WTC11 (cell line): ENCODE measurements around the gene ATXN7L2. TPM values are rescaled to one million over a fixed set of nuclear protein-coding genes. Genes with fewer than 3 reads are reported as not detected.

ENCODE experiments used
- ATAC-seq: fragments of 200-7000 bp; cut with Tn5 transposase; 2 replicates; pipeline ENCODE4 v1.10.0; 2021; ENCODE audit warnings: mild to moderate bottlenecking, moderate library complexity
- CTCF ChIA-PET: fragments of 300-600 bp; sonication (Branson Sonifier 250); formaldehyde crosslinking; loops from one replicate; lab custom pipeline; 2021; ENCODE audit warnings: antibody characterized with exemption; lab: Charles Lee
- POLR2A ChIA-PET: fragments of 350-600 bp; sonication (Branson Sonifier 250); formaldehyde crosslinking; loops from one replicate; lab custom pipeline; 2021; ENCODE audit warnings: antibody characterized with exemption; lab: Charles Lee
- DNase-seq: peaks from one replicate; pipeline ENCODE4 v3.0.0; 2021; ENCODE audit warnings: low spot score
- H3K27ac Mint-ChIP-seq: 2 replicates; pipeline ENCODE4 v1.8.0; 2021; ENCODE audit warnings: mixed read lengths
- H3K27me3 Mint-ChIP-seq: 2 replicates; pipeline ENCODE4 v1.8.0; 2021; ENCODE audit warnings: low read depth, mild to moderate bottlenecking, moderate library complexity, mixed read lengths
- H3K36me3 Mint-ChIP-seq: 2 replicates; pipeline ENCODE4 v1.8.0; 2021; ENCODE audit warnings: mixed read lengths
- H3K4me1 Mint-ChIP-seq: 2 replicates; pipeline ENCODE4 v1.8.0; 2022; ENCODE audit warnings: mixed read lengths
- H3K4me3 Mint-ChIP-seq: 2 replicates; pipeline ENCODE4 v1.8.0; 2021; ENCODE audit warnings: mild to moderate bottlenecking, moderate library complexity, mixed read lengths
- H3K9me3 Mint-ChIP-seq: 2 replicates; pipeline ENCODE4 v1.8.0; 2021; ENCODE audit warnings: mixed read lengths
- ATF6 ChIP-seq: sonication (generic); formaldehyde crosslinking; IDR thresholded peaks from 2 replicates; pipeline ENCODE4 v1.8.1; 2023; ENCODE audit warnings: mild to moderate bottlenecking, missing genetic modification reagents
- EMX1 ChIP-seq: fragments of 250-450 bp; sonication (Bioruptor Pico); IDR thresholded peaks from 2 replicates; pipeline ENCODE4 v1.8.0; 2021; ENCODE audit warnings: mild to moderate bottlenecking
- ETV6 ChIP-seq: sonication (generic); formaldehyde crosslinking; IDR thresholded peaks from 2 replicates; pipeline ENCODE4 v1.8.1; 2022; ENCODE audit warnings: mild to moderate bottlenecking, missing genetic modification reagents
- FOXP1 ChIP-seq: sonication (generic); formaldehyde crosslinking; IDR thresholded peaks from 2 replicates; pipeline ENCODE4 v1.8.0; 2022; ENCODE audit warnings: missing genetic modification reagents, mild to moderate bottlenecking, moderate library complexity, borderline replicate concordance
- HMGA2 ChIP-seq: fragments of 250-450 bp; sonication (Bioruptor Pico); IDR thresholded peaks from 2 replicates; pipeline ENCODE4 v1.4.0; 2021; ENCODE audit warnings: mild to moderate bottlenecking, moderate library complexity
- HMGXB4 ChIP-seq: sonication (generic); formaldehyde crosslinking; IDR thresholded peaks from 2 replicates; pipeline ENCODE4 v1.8.1; 2023; ENCODE audit warnings: mild to moderate bottlenecking, moderate library complexity, missing genetic modification reagents
- IRF2 ChIP-seq: sonication (generic); formaldehyde crosslinking; IDR thresholded peaks from 2 replicates; pipeline ENCODE4 v1.8.0; 2022; ENCODE audit warnings: low read depth, missing genetic modification reagents, borderline replicate concordance
- JAZF1 ChIP-seq: fragments of 250-450 bp; sonication (Bioruptor Pico); IDR thresholded peaks from 2 replicates; pipeline ENCODE4 v1.9.0; 2021; ENCODE audit warnings: moderate library complexity, mild to moderate bottlenecking, inconsistent platforms
- KAT7 ChIP-seq: sonication (generic); formaldehyde crosslinking; IDR thresholded peaks from 2 replicates; pipeline ENCODE4 v1.8.1; 2023; ENCODE audit warnings: missing genetic modification reagents, mild to moderate bottlenecking, borderline replicate concordance
- MYBL2 ChIP-seq: sonication (generic); formaldehyde crosslinking; IDR thresholded peaks from 2 replicates; pipeline ENCODE4 v1.8.1; 2023; ENCODE audit warnings: mild to moderate bottlenecking, moderate library complexity, missing genetic modification reagents
- SMAD3 ChIP-seq: sonication (generic); formaldehyde crosslinking; IDR thresholded peaks from 2 replicates; pipeline ENCODE4 v1.8.0; 2022; ENCODE audit warnings: missing genetic modification reagents, mild to moderate bottlenecking, borderline replicate concordance
- STAT6 ChIP-seq: sonication (generic); formaldehyde crosslinking; conservative IDR thresholded peaks from 2 replicates; pipeline ENCODE4 v1.8.1; 2023; ENCODE audit warnings: mild to moderate bottlenecking, low read depth, missing genetic modification reagents, moderate library complexity
- TP53 ChIP-seq: sonication (generic); formaldehyde crosslinking; IDR thresholded peaks from 2 replicates; pipeline ENCODE4 v1.8.1; 2023; ENCODE audit warnings: mild to moderate bottlenecking, missing genetic modification reagents
- ZNF232 ChIP-seq: sonication (generic); formaldehyde crosslinking; IDR thresholded peaks from 2 replicates; pipeline ENCODE4 v1.8.0; 2022; ENCODE audit warnings: mild to moderate bottlenecking, missing genetic modification reagents
- ZNF317 ChIP-seq: sonication (generic); formaldehyde crosslinking; IDR thresholded peaks from 2 replicates; pipeline ENCODE4 v1.8.1; 2023; ENCODE audit warnings: low read depth, mild to moderate bottlenecking, moderate library complexity, missing genetic modification reagents, borderline replicate concordance
- ZNF396 ChIP-seq: fragments of 250-450 bp; sonication (Bioruptor Pico); IDR thresholded peaks from 2 replicates; pipeline ENCODE4 v1.8.0; 2021; ENCODE audit warnings: mild to moderate bottlenecking, moderate library complexity, borderline replicate concordance
- ZSCAN18 ChIP-seq: fragments of 250-450 bp; sonication (Bioruptor Pico); IDR thresholded peaks from 2 replicates; pipeline ENCODE4 v2.1.2; 2022; ENCODE audit warnings: mild to moderate bottlenecking, moderate library complexity
- total RNA-seq: library from RNA; stranded (reverse); gene quantifications from 3 replicates; pipeline ENCODE4 v1.2.3, GENCODE V29; 2021

Gene ATXN7L2
- total RNA-seq, 1 experiment from 2014 or later = 11.1 TPM

GRCh38 chr1:109534307-109534858 lies 50.7 kb downstream of the ATXN7L2 start:
- Mint-ChIP-seq H3K27ac (no peak overlapping the region), H3K9me3 (no peaks in the 10 kb centered on the region)
- CTCF ChIA-PET = interaction anchor here (0.6 to 16.4 kb wide), 7 partner anchors 10 to 136 kb away, joined by 3 to 740 read pairs (median 5); partner anchors contain the start of genes AMIGO1 and CYB561D1

GRCh38 chr1:109535481-109535880 lies 51.8 kb downstream of the ATXN7L2 start:
- Mint-ChIP-seq H3K27ac (no peak overlapping the region), H3K4me3 (no peak overlapping the region), H3K9me3 (no peaks in the 10 kb centered on the region), H3K4me1 (peaks cover 9% of the 10 kb centered on the region), H3K36me3 (no peaks in the 10 kb centered on the region), H3K27me3 (peaks cover 8% of the 10 kb centered on the region)
- DNase-seq = no peak
- ChIA-PET CTCF (interaction anchor here (0.8 to 16.4 kb wide), 4 partner anchors 9 to 41 kb away, joined by 4 to 740 read pairs (median 32); partner anchors contain the start of genes AMIGO1 and CYB561D1), POLR2A (no interaction called here)
- ATAC-seq = no peak
- TF ChIP-seq ZNF396 (CRISPR knock-in tag) = no peak
- no peak for TF ChIP-seq ATF6
- no peak for TF ChIP-seq ZNF232 (CRISPR knock-in tag)
- no peak for TF ChIP-seq ETV6 (CRISPR knock-in tag)
- TF ChIP-seq MYBL2 (CRISPR knock-in tag) = no peak

More at GRCh38 chr1:109534307-109534858, 50.7 kb downstream of the ATXN7L2 start:
- H3K36me3 Mint-ChIP-seq = no peaks in the 10 kb centered on the region
- TF ChIP-seq ZSCAN18 (CRISPR knock-in tag) (no peak), EMX1 (no peak), TP53 (no peak), KAT7 (CRISPR knock-in tag) (no peak), STAT6 (no peak), FOXP1 (no peak), SMAD3 (CRISPR knock-in tag) (no peak), ZNF317 (no peak), HMGA2 (CRISPR knock-in tag) (no peak), JAZF1 (CRISPR knock-in tag) (no peak), HMGXB4 (no peak), IRF2 (CRISPR knock-in tag) (no peak)
- POLR2A ChIA-PET = interaction anchor here (0.6 kb wide), 1 partner anchor 268 kb away, joined by 3 read pairs; no protein-coding TSS in a partner anchor
- H3K27me3 Mint-ChIP-seq = peaks cover 8% of the 10 kb centered on the region
- H3K4me3 Mint-ChIP-seq = no peak overlapping the region
- H3K4me1 Mint-ChIP-seq = peaks cover 10% of the 10 kb centered on the region
- ATAC-seq = no peak
- DNase-seq = no peak
